Measurements from ENCODE around the gene TMOD3. TPM values are rescaled to one million over a fixed set of nuclear protein-coding genes. Genes with fewer than 3 reads are reported as not detected.

The TMOD3 gene
- total RNA-seq, 1 experiment from 2014 or later, result 53.6 TPM

DNA sequence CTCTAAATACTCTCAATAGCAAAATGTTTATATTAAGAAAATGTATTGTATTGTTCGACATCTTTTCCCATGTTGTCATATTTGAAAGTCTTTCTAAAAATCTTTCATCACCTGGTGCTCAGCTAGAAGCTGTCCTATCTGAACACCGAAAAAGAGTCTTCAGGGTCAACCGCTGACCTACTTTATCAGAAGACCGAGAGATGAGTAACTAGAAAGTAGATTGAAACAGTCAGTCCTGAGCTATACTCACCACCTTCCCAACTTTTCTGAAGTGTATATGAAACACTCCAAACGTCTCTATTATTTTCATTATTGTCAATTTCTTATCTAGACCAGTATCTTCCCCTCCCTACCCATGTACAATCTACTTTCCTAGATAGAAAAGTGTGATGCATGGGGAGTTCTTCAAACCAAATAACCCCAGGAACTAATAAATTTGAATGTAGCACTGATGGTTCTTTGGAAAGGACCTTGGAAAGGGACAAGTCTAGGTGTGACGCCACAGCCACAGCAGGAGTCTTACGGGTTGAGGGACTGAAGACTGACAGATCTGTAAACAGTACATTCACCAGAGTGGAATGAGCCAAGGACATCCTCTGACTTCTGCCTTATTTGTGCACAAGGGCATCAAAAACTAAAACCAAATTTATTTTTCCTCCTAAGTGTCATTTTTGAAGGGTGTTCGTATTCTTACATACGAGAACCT lies 58.6 kb downstream of the TMOD3 start:
- CTCF ChIA-PET, result interaction anchor here (0.9 to 1.6 kb wide), 2 partner anchors 9 to 106 kb away, joined by 4 to 14 read pairs; no protein-coding TSS in a partner anchor
- H3K27me3 Mint-ChIP-seq (ENCODE audit: unreplicated experiment), result no peaks in the 10 kb centered on the region
- peaks cover 19% of the 10 kb centered on the region for H3K36me3 Mint-ChIP-seq (ENCODE audit: insufficient read depth, unreplicated experiment)
- intact Hi-C loops (cut with micrococcal nuclease; ENCODE audit: unreplicated experiment), result loop anchor here (5.0 kb wide), 1 partner anchor 91 kb away; no protein-coding TSS in a partner anchor
- H3K4me3 Mint-ChIP-seq (ENCODE audit: low read depth, unreplicated experiment), result no peak overlapping the region
- TF ChIP-seq, protein P1, sequence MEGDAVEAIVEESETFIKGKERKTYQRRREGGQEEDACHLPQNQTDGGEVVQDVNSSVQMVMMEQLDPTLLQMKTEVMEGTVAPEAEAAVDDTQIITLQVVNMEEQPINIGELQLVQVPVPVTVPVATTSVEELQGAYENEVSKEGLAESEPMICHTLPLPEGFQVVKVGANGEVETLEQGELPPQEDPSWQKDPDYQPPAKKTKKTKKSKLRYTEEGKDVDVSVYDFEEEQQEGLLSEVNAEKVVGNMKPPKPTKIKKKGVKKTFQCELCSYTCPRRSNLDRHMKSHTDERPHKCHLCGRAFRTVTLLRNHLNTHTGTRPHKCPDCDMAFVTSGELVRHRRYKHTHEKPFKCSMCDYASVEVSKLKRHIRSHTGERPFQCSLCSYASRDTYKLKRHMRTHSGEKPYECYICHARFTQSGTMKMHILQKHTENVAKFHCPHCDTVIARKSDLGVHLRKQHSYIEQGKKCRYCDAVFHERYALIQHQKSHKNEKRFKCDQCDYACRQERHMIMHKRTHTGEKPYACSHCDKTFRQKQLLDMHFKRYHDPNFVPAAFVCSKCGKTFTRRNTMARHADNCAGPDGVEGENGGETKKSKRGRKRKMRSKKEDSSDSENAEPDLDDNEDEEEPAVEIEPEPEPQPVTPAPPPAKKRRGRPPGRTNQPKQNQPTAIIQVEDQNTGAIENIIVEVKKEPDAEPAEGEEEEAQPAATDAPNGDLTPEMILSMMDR (IDR thresholded peaks at IDR 0.05; ENCODE audit: unreplicated experiment), result no peak
- no peak overlapping the region for H3K27ac Mint-ChIP-seq (ENCODE audit: unreplicated experiment)
- DNase-seq, result no peak
- H3K4me1 Mint-ChIP-seq (ENCODE audit: low read depth, unreplicated experiment), result no peaks in the 10 kb centered on the region
- BruUV-seq (replicated peaks), result no TSS peak
- H3K9me3 Mint-ChIP-seq (ENCODE audit: low read depth, unreplicated experiment), result no peaks in the 10 kb centered on the region

- Mint-ChIP-seq H3K9me3 (ENCODE audit: low read depth, unreplicated experiment) (no peaks in the 10 kb centered on the region), H3K27ac (ENCODE audit: unreplicated experiment) (no peak overlapping the region), H3K4me3 (ENCODE audit: low read depth, unreplicated experiment) (no peak overlapping the region), H3K27me3 (ENCODE audit: unreplicated experiment) (no peaks in the 10 kb centered on the region), H3K4me1 (ENCODE audit: low read depth, unreplicated experiment) (no peaks in the 10 kb centered on the region), H3K36me3 (ENCODE audit: insufficient read depth, unreplicated experiment) (peaks cover 19% of the 10 kb centered on the region)
- no peak for DNase-seq
- CTCF ChIA-PET, result interaction anchor here (0.6 to 1.6 kb wide), 5 partner anchors 9 to 106 kb away, joined by 3 to 14 read pairs (median 4); no protein-coding TSS in a partner anchor
- BruUV-seq (replicated peaks), result no TSS peak
- TF ChIP-seq, protein P1 (IDR thresholded peaks at IDR 0.05; ENCODE audit: unreplicated experiment), result peak; percentile 36
- intact Hi-C loops (cut with micrococcal nuclease; ENCODE audit: unreplicated experiment), result loop anchor here (5.0 kb wide), 1 partner anchor 91 kb away; no protein-coding TSS in a partner anchor
These were observed 59.2 kb downstream of the TMOD3 start for GRCh38 chr15:51888593-51889195.

DNA sequence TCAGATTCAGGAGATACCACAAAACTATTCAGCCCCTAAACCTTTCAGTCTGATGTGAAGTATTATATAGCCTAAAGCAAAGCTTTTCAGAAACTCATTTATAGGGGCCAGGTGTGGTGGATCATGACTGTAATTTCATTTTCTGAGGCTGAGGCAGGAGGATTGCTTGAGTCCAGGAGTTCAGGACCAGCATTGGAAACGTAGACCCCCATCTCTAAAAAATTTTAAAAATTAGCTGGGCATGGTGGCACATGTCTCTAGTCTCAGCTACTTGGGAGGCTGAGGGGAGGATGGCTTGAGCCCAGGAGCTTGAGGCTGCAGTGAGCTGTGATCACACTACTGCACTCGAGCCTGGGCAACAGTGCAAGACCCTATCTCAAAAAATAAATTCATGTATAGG lies 60.0 kb downstream of the TMOD3 start:
- no peak for DNase-seq
- TF ChIP-seq, protein P1 (IDR thresholded peaks at IDR 0.05; ENCODE audit: unreplicated experiment), result no peak
- Mint-ChIP-seq H3K9me3 (ENCODE audit: low read depth, unreplicated experiment) (no peaks in the 10 kb centered on the region), H3K4me3 (ENCODE audit: low read depth, unreplicated experiment) (no peak overlapping the region), H3K4me1 (ENCODE audit: low read depth, unreplicated experiment) (no peaks in the 10 kb centered on the region), H3K27me3 (ENCODE audit: unreplicated experiment) (no peaks in the 10 kb centered on the region), H3K36me3 (ENCODE audit: insufficient read depth, unreplicated experiment) (peaks cover 19% of the 10 kb centered on the region), H3K27ac (ENCODE audit: unreplicated experiment) (no peak overlapping the region)
- CTCF ChIA-PET, result interaction anchor here (0.7 kb wide), 1 partner anchor 157 kb away, joined by 4 read pairs; no protein-coding TSS in a partner anchor
- intact Hi-C loops (cut with micrococcal nuclease; ENCODE audit: unreplicated experiment), result loop anchor here (5.0 kb wide), 1 partner anchor 92 kb away; no protein-coding TSS in a partner anchor
- BruUV-seq (replicated peaks), result no TSS peak

DNA sequence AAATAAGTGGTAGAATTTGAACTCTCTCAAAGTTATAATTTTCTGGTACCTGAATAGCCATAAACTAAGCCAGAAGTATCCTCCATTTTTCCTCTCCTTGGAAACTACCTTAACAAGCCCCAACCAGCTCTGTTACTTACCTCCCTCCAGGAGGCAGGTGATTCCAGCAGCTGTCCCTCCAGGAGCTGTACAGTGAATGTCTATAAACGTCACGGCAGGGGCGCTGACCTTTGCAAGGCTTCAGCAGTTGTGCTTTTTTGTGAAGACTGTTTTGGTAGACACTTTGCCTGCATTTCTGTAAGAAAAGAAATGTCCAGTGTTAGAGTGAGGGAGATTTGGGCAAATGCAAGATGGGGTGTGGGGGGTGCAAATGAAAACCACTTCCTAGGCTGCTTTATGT lies 75.0 kb downstream of the TMOD3 start:
- BruUV-seq (replicated peaks), result no TSS peak
- H3K4me1 Mint-ChIP-seq (ENCODE audit: low read depth, unreplicated experiment), result peaks cover 22% of the 10 kb centered on the region
- TF ChIP-seq, protein P1 (IDR thresholded peaks at IDR 0.05; ENCODE audit: unreplicated experiment), result no peak
- peaks cover 37% of the 10 kb centered on the region for H3K36me3 Mint-ChIP-seq (ENCODE audit: insufficient read depth, unreplicated experiment)
- H3K27me3 Mint-ChIP-seq (ENCODE audit: unreplicated experiment), result no peaks in the 10 kb centered on the region
- no peak overlapping the region for H3K27ac Mint-ChIP-seq (ENCODE audit: unreplicated experiment)
- intact Hi-C loops (cut with micrococcal nuclease; ENCODE audit: unreplicated experiment), result no loop called here
- no peak overlapping the region for H3K4me3 Mint-ChIP-seq (ENCODE audit: low read depth, unreplicated experiment)
- CTCF ChIA-PET, result no interaction called here
- no peaks in the 10 kb centered on the region for H3K9me3 Mint-ChIP-seq (ENCODE audit: low read depth, unreplicated experiment)
- no peak for DNase-seq
